Fibroblast of lung (primary cell): ENCODE measurements around the gene NACA2. TPM values are rescaled to one million over a fixed set of nuclear protein-coding genes. Genes with fewer than 3 reads are reported as not detected.
"Not testable (repeated sequence)": the region's sequence is repeated elsewhere in the genome, so short reads cannot be mapped to it uniquely, and the experiment has no call there.

ENCODE experiments used
- DNase-seq, 2 donors: peaks; one replicate each; pipeline versions ENCODE4 v3.0.0 to v3.0.0-alpha.2; 2010; ENCODE audit warnings: low read depth in 2 of 2
- H2AFZ ChIP-seq: 2 replicates; pipeline ENCODE4 v1.5.1; 2012; ENCODE audit warnings: low read length, control low read depth, inconsistent platforms
- H3K27ac ChIP-seq: 2 replicates; pipeline ENCODE4 v1.5.1; 2011; ENCODE audit warnings: low read length, control low read depth; ENCODE audit not compliant: insufficient read depth
- H3K27me3 ChIP-seq: 2 replicates; pipeline ENCODE4 v1.5.1; 2011; ENCODE audit warnings: mild to moderate bottlenecking, low read length; ENCODE audit not compliant: control insufficient read depth, insufficient read depth
- H3K36me3 ChIP-seq: 2 replicates; pipeline ENCODE4 v1.5.1; 2011; ENCODE audit warnings: low read length; ENCODE audit not compliant: control insufficient read depth, insufficient read depth
- H3K4me1 ChIP-seq: 2 replicates; pipeline ENCODE4 v1.5.1; 2011; ENCODE audit warnings: low read length; ENCODE audit not compliant: control insufficient read depth, insufficient read depth; ENCODE audit errors: extremely low read depth
- H3K4me2 ChIP-seq: 2 replicates; pipeline ENCODE4 v1.5.1; 2011; ENCODE audit warnings: low read length, control low read depth; ENCODE audit not compliant: insufficient read depth; ENCODE audit errors: extremely low read depth
- H3K4me3 ChIP-seq, 4 experiments: fragments of 200-600 bp in 1 of 4; sonication (generic) in 1 of 4; replicated peaks in 1 of 4; 2 replicates each; pipeline ENCODE4 v1.5.1; 2011 to 2016; ENCODE audit warnings: low read length in 4 of 4, low read depth in 3 of 4, mild to moderate bottlenecking in 3 of 4, control low read depth in 2 of 4, inconsistent platforms in 1 of 4, mixed read lengths in 1 of 4; ENCODE audit not compliant: insufficient read depth in 1 of 4; ENCODE audit errors: control extremely low read depth in 1 of 4
- H3K79me2 ChIP-seq: 2 replicates; pipeline ENCODE4 v1.5.1; 2012; ENCODE audit warnings: mild to moderate bottlenecking, low read length, inconsistent platforms; ENCODE audit not compliant: control insufficient read depth, insufficient read depth
- H3K9ac ChIP-seq: 2 replicates; pipeline ENCODE4 v1.5.1; 2011; ENCODE audit warnings: mild to moderate bottlenecking, low read length, control low read depth; ENCODE audit not compliant: insufficient read depth
- H3K9me3 ChIP-seq: 2 replicates; pipeline ENCODE4 v1.5.1; 2012; ENCODE audit warnings: low read depth, low read length; ENCODE audit not compliant: control insufficient read depth, insufficient read depth
- H4K20me1 ChIP-seq: 2 replicates; pipeline ENCODE4 v1.5.1; 2011; ENCODE audit warnings: low read length; ENCODE audit not compliant: control insufficient read depth, insufficient read depth; ENCODE audit errors: extremely low read depth
- CTCF ChIP-seq, 2 donors: IDR thresholded peaks in 1 of 2; conservative IDR thresholded peaks in 1 of 2; 1 replicate in 1 of 2; 2 replicates in 1 of 2; pipeline ENCODE4 v1.5.1; 2011 to 2012; ENCODE audit warnings: low read length in 2 of 2, control low read depth in 1 of 2, inconsistent platforms in 1 of 2, low read depth in 1 of 2, mild to moderate bottlenecking in 1 of 2
- EZH2 ChIP-seq: IDR thresholded peaks from 2 replicates; pipeline ENCODE4 v1.5.1; 2012; ENCODE audit warnings: low read length, control low read depth, mild to moderate bottlenecking; ENCODE audit errors: missing control alignments
- polyA plus RNA-seq, 2 donors: library from polyadenylated mRNA; depleted of rRNA in 1 of 2; stranded (reverse) in 1 of 2; unstranded in 1 of 2; fragments of >200 nt; gene quantifications; 2 replicates each; pipeline ENCODE4 v1.2.1, GENCODE V29; 2011 to 2012; ENCODE audit warnings: missing spikeins in 1 of 2
- total RNA-seq: library from RNA; depleted of rRNA; stranded (reverse); fragments of >200 nt; gene quantifications from 2 replicates; pipeline ENCODE4 v1.2.1, GENCODE V29; 2014

Gene NACA2
- total and polyA plus RNA-seq, 2 donors (not counting 1 experiment from before 2014, with no cell fraction given) = not detected

GRCh38 chr17:61574542-61575351 lies 16.3 kb downstream of the NACA2 start:
- Histone ChIP-seq H3K4me3 (no peak overlapping the region), H3K79me2 (no peaks in the 10 kb centered on the region), H3K27ac (peak overlapping the region; percentile 38), H3K4me1 (peaks cover 2% of the 10 kb centered on the region), H4K20me1 (no peaks in the 10 kb centered on the region), H3K9ac (peak overlapping the region; percentile 13), H3K4me2 (peak overlapping the region; percentile 56), H2AFZ (peak overlapping the region; percentile 54), H3K36me3 (no peaks in the 10 kb centered on the region), H3K27me3 (no peaks in the 10 kb centered on the region), H3K9me3 (no peaks in the 10 kb centered on the region)
- DNase-seq = peak; percentile 41 to 76
- TF ChIP-seq EZH2 (no peak), CTCF (conservative IDR thresholded peaks at IDR 0.05 in 1 of 2, IDR thresholded peaks at IDR 0.05 in 1 of 2; ENCODE audit: low read depth in 1 of 2, low read length in 2 of 2) (peak; percentile 45 to 54)

GRCh38 chr17:61572547-61572946 lies 18.5 kb downstream of the NACA2 start:
- H3K79me2 ChIP-seq, H3K9ac ChIP-seq, H3K27ac ChIP-seq, H3K4me2 ChIP-seq, H3K9me3 ChIP-seq, H3K36me3 ChIP-seq, H2AFZ ChIP-seq, H3K27me3 ChIP-seq, H4K20me1 ChIP-seq, H3K4me1 ChIP-seq, DNase-seq, H3K4me3 ChIP-seq: not testable (repeated sequence)

- H3K36me3 ChIP-seq = no peaks in the 10 kb centered on the region
- no peak overlapping the region for H3K9ac ChIP-seq
- peaks cover 2% of the 10 kb centered on the region for H3K4me1 ChIP-seq
- no peak overlapping the region for H2AFZ ChIP-seq
- H3K4me3 ChIP-seq = no peak overlapping the region
- no peak for TF ChIP-seq EZH2
- no peak for TF ChIP-seq CTCF (conservative IDR thresholded peaks at IDR 0.05 in 1 of 2, IDR thresholded peaks at IDR 0.05 in 1 of 2; ENCODE audit: low read depth in 1 of 2, low read length in 2 of 2)
- H4K20me1 ChIP-seq = no peaks in the 10 kb centered on the region
- no peaks in the 10 kb centered on the region for H3K79me2 ChIP-seq
- H3K27me3 ChIP-seq = no peaks in the 10 kb centered on the region
- no peak overlapping the region for H3K27ac ChIP-seq
- no peak for DNase-seq
- no peak overlapping the region for H3K4me2 ChIP-seq
- H3K9me3 ChIP-seq = no peaks in the 10 kb centered on the region
Measured at GRCh38 chr17:61571624-61572023, 19.4 kb downstream of the NACA2 start.
